ENCODE data around the gene MEI4. TPM values are rescaled to one million over a fixed set of nuclear protein-coding genes. Genes with fewer than 3 reads are reported as not detected.

Gene MEI4, protein sequence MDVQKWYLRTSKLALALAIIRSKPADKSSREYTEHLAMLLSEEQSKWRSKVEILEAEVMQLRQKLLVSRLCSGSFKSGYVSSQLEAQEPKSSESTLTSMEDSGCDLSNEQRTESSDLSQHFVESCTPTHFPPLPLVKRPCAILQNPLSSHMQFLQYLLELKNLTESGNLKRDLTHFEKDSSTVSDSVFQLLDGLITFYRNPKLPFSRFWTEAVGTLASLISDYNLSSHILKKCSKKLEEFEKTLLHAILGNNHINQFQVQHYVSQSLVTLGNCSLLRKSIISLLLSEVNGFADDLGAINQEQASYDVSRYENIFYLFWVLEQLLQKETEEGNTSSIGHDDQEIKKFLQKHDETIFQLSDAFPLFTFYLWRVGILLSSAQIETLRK
- total RNA-seq: not detected

DNA sequence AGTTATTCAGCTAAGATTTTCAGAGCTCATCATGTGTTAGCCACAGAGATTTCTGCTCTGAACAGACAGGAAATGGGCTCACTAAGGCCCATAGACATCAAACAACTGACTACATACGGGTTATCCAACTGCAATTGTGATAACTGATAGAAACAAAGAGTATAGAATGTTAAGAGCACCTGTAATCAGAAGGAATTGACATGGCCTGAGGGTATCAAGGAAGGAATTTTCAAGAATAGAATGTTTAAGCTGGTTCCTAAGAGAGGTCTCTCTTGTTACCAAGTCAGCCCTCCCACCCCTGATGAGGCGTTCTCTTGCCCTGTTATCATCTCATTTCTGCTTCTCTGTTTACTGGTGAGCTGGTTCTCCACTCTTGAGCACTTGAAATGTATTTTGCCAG is at the start of gene MEI4:
MEI4 (plus strand) TSS at position 301 of the 400 bp plus-strand sequence. CDS start 37,633 bp downstream, outside the sequence.
- intact Hi-C loops (cut with DNase I; ENCODE audit: low total_unique reads): no loop called here
- Histone ChIP-seq H3K4me3 (no peak within 1 kb of the TSS), H3K27ac (no peak within 1 kb of the TSS), H3K4me1 (no peaks in the 10 kb centered on the region), H3K36me3 (no peaks in the 10 kb centered on the region), H3K27me3 (no peaks in the 10 kb centered on the region), H3K9me3 (no peaks in the 10 kb centered on the region)
- DNase-seq (ENCODE audit: low spot score in 2 of 2): no peak
- TF ChIP-seq POLR2AphosphoS5 (IDR thresholded peaks at IDR 0.05) (no peak), POLR2A (IDR thresholded peaks at IDR 0.05) (no peak)
- TF ChIP-seq, protein P1, sequence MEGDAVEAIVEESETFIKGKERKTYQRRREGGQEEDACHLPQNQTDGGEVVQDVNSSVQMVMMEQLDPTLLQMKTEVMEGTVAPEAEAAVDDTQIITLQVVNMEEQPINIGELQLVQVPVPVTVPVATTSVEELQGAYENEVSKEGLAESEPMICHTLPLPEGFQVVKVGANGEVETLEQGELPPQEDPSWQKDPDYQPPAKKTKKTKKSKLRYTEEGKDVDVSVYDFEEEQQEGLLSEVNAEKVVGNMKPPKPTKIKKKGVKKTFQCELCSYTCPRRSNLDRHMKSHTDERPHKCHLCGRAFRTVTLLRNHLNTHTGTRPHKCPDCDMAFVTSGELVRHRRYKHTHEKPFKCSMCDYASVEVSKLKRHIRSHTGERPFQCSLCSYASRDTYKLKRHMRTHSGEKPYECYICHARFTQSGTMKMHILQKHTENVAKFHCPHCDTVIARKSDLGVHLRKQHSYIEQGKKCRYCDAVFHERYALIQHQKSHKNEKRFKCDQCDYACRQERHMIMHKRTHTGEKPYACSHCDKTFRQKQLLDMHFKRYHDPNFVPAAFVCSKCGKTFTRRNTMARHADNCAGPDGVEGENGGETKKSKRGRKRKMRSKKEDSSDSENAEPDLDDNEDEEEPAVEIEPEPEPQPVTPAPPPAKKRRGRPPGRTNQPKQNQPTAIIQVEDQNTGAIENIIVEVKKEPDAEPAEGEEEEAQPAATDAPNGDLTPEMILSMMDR (IDR thresholded peaks at IDR 0.05): no peak

DNA sequence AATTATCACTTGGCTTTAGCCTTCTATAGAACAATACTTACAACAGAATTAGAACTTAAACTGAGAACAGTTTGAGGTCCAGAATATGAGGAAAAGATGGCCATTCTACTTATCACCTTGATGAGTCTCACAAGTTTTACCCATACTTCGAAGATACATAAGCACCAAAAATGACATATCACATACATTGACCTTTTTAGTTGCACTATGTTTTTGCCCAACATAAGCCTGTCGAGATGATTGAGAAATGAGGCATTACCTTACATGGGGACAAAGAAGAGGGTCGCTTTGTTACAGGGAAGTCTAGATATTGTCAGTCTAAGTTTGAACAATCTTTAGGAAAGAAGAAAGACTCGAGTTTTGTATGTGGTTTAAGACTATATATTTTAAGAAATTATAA is 48.4 kb upstream of the MEI4 start:
- H3K36me3 ChIP-seq: no peaks in the 10 kb centered on the region
- intact Hi-C loops (cut with DNase I; ENCODE audit: low total_unique reads): no loop called here
- H3K4me3 ChIP-seq: no peak overlapping the region
- TF ChIP-seq POLR2A (IDR thresholded peaks at IDR 0.05): no peak
- TF ChIP-seq POLR2AphosphoS5 (IDR thresholded peaks at IDR 0.05): no peak
- TF ChIP-seq, protein P1 (IDR thresholded peaks at IDR 0.05): no peak
- H3K27ac ChIP-seq: no peak overlapping the region
- DNase-seq (ENCODE audit: low spot score in 2 of 2): no peak
- H3K27me3 ChIP-seq: no peaks in the 10 kb centered on the region
- no peaks in the 10 kb centered on the region for H3K9me3 ChIP-seq
- no peaks in the 10 kb centered on the region for H3K4me1 ChIP-seq

DNA sequence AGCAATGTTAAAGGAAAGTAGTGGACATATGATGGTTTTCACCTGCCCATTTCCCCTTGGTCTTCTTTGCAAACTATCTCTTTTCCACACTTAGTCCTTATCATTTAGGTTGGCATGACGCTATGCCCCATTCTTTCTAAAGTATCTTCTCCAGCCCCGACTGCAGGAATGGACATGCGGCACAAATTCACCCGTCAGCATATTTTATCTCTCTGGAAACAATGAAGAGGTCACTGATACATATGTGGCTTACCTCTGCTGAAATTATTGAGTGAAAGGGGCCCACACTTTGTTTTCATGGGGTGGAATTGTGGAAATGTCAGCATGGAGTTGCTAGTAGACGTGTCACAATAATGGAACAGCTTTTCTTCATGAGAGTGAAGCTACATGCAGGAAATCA is 45.8 kb upstream of the MEI4 start:
- no peak for DNase-seq (ENCODE audit: low spot score in 2 of 2)
- intact Hi-C loops (cut with DNase I; ENCODE audit: low total_unique reads): no loop called here
- Histone ChIP-seq H3K27me3 (no peaks in the 10 kb centered on the region), H3K36me3 (no peaks in the 10 kb centered on the region), H3K27ac (no peak overlapping the region), H3K9me3 (no peaks in the 10 kb centered on the region), H3K4me3 (no peak overlapping the region), H3K4me1 (no peaks in the 10 kb centered on the region)
- TF ChIP-seq, protein P1 (IDR thresholded peaks at IDR 0.05): no peak

DNA sequence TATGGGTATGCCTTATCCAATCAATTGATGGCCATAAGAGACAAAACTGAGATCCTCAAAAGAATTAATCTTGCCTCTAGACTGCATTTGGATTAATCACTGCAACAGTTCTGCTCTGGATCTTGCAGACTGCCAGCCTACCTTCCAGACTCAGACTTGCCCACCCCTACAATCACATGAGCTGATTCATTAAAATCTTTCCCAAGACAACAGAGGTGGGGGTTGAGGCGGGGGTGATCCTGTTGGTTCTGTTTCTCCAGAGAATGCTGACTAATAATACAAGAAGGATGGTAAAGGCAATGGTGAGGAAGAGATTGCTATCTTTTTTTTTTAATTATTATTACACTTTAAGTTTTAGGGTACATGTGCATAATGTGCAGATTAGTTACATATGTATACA is 43.7 kb upstream of the MEI4 start:
- Histone ChIP-seq H3K9me3 (no peaks in the 10 kb centered on the region), H3K27me3 (no peaks in the 10 kb centered on the region), H3K27ac (no peak overlapping the region), H3K4me1 (no peaks in the 10 kb centered on the region), H3K36me3 (no peaks in the 10 kb centered on the region), H3K4me3 (no peak overlapping the region)
- no peak for DNase-seq (ENCODE audit: low spot score in 2 of 2)
- TF ChIP-seq, protein P1 (IDR thresholded peaks at IDR 0.05): no peak
- TF ChIP-seq POLR2A (IDR thresholded peaks at IDR 0.05) (no peak), POLR2AphosphoS5 (IDR thresholded peaks at IDR 0.05) (no peak)
- intact Hi-C loops (cut with DNase I; ENCODE audit: low total_unique reads): no loop called here

DNA sequence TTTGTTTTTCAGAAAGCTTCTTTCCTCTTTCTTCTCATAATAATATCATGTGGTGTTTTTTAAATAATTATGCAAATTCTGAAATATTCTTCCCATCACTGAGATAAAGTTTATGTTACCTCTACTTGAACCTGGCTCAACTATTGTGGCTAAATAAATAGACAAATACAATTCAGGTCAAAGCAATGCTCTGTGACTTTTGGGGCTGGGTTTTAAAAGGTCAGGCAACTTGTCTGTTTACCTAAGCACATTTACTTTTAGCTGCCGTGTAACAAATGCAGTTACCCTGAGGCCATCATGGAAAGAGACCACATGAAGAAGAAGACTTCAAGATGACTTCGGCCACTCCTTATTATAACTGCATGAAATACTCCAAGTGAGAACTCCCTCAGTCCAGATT is 33.7 kb upstream of the MEI4 start:
- no peaks in the 10 kb centered on the region for H3K9me3 ChIP-seq
- TF ChIP-seq POLR2AphosphoS5 (IDR thresholded peaks at IDR 0.05): no peak
- TF ChIP-seq, protein P1 (IDR thresholded peaks at IDR 0.05): no peak
- TF ChIP-seq POLR2A (IDR thresholded peaks at IDR 0.05): no peak
- no peak overlapping the region for H3K4me3 ChIP-seq
- H3K27ac ChIP-seq: no peak overlapping the region
- DNase-seq (ENCODE audit: low spot score in 2 of 2): no peak
- no peaks in the 10 kb centered on the region for H3K36me3 ChIP-seq
- no peaks in the 10 kb centered on the region for H3K27me3 ChIP-seq
- intact Hi-C loops (cut with DNase I; ENCODE audit: low total_unique reads): no loop called here
- no peaks in the 10 kb centered on the region for H3K4me1 ChIP-seq
